GM18507 (cell line): ENCODE measurements around the gene RASIP1.
"Not testable (repeated sequence)": the region's sequence is repeated elsewhere in the genome, so short reads cannot be mapped to it uniquely, and the experiment has no call there.

ENCODE experiments used
- DNase-seq: peaks from one replicate; pipeline ENCODE4 v3.0.0; 2011; ENCODE audit warnings: low read depth; ENCODE audit not compliant: insufficient read length; ENCODE audit errors: extremely low spot score
- FAIRE-seq: peaks from 2 replicates; lab custom pipeline; 2011; peaks lifted over from hg19 to GRCh38; lab: Jason Lieb, UNC

Gene RASIP1

GRCh38 chr19:48681127-48681470 is 59.3 kb downstream of the RASIP1 start:
- no peak for FAIRE-seq
- DNase-seq, result no peak

DNA sequence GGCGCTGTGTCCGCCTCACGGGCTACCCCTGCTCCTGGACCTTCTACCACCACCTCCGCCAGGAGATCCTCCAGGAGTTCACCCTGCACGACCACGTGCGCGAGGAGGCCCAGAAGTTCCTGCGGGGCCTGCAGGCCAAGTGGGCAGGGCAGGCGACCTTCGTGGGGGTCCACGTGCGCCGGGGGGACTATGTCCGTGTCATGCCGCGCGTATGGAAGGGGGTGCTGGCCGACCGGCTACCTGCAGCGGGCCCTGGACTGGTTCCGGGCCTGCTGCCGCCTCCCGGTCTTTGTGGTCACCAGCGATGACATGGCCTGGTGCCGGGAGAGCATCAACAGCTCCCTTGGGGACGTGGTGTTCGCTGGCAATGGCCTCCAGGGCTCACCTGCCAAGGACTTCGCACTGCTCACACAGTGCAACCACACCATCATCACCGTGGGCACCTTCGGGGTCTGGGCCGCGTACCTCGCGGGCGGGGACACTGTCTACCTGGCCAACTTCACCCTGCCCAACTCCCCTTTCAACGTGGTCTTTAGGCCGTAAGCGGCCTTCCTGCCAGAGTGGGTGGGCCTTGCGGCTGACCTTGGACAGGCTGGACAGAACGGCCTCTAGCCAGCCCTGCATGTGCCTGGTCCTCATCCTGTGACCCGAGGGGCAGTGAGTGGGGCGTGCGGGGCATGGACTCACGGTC is 59.8 kb downstream of the RASIP1 start:
- FAIRE-seq (no peak), DNase-seq (no peak)

GRCh38 chr19:48680006-48680405 is 60.4 kb downstream of the RASIP1 start:
- not testable (repeated sequence) for DNase-seq, FAIRE-seq

DNA sequence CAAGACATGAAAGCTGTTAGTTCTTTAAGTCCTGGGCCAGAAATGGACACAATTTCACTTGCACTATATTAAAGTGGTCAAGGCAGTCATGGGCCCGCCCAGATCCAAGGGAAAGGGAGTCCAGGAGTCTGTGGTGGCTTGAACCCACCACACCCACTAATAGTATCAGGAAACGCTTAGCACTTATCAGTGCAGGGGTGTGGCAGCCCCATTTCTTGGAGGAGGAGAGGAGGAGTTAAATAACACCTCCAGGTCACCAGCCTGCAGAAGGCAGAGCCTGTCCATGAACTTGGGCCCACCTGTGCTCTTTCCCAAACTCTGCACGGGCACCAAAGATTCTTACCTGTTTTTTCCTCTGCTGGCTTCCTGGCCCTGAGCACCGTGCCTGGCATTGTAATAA is 62.2 kb downstream of the RASIP1 start:
- DNase-seq (no peak), FAIRE-seq (no peak)

- DNase-seq (no peak), FAIRE-seq (no peak)
Measured at GRCh38 chr19:48676887-48677286, 63.5 kb downstream of the RASIP1 start.

DNA sequence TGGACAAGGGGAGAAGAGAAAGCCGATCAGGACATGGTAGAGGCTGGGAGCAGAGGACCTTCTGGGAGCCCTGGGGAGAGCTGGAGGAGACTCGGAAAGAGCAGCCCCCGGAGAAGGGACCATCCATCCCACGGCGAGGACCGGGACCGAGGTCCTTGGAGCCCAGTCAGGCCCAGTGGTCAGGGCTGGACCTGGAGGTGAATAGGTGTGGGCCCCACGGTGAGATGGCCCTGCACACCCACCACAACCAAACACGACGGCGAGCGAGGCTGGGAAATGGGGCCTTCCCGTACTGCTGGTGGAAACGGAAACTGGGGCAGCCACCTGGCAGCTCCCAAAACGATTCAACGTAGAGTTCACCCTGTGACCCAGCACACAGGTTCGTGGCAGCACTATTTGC is 63.9 kb downstream of the RASIP1 start:
- no peak for DNase-seq

GRCh38 chr19:48674921-48675824 is 65.2 kb downstream of the RASIP1 start:
- peak; percentile 92 for FAIRE-seq
- DNase-seq, result peak; percentile 78

More for the DNA sequence above, 63.9 kb downstream of the RASIP1 start:
- FAIRE-seq, result no peak

DNA sequence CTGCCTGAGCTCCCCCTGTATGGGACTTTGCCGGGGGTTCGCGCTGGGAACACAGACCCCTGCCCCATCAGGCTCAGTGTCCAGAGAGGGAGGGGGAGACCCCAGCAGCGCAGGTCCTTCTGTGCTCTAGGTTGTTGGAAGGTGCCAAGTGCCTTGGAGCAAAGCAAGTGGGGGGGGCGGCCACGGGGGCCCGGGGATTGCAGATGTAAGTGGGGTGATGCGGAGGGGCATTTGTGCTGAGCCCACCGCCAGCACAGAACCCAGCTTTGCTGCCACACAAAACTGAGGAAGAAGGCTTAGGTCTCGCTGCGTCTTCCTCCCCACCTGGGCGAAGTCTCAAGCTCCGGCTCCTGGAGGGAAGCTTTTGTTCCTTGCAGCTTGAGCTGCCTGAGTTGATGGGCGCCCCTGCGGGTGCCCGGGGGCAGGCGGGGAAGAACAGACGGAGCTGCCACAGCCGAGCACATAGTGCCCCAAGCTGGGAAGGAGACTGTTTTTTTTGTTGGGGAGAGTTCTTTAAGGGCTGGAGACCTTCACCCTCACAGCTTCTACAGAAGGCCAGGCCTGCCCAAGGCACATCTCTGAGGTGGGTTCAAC is 66.1 kb downstream of the RASIP1 start:
- FAIRE-seq (no peak), DNase-seq (no peak)

DNA sequence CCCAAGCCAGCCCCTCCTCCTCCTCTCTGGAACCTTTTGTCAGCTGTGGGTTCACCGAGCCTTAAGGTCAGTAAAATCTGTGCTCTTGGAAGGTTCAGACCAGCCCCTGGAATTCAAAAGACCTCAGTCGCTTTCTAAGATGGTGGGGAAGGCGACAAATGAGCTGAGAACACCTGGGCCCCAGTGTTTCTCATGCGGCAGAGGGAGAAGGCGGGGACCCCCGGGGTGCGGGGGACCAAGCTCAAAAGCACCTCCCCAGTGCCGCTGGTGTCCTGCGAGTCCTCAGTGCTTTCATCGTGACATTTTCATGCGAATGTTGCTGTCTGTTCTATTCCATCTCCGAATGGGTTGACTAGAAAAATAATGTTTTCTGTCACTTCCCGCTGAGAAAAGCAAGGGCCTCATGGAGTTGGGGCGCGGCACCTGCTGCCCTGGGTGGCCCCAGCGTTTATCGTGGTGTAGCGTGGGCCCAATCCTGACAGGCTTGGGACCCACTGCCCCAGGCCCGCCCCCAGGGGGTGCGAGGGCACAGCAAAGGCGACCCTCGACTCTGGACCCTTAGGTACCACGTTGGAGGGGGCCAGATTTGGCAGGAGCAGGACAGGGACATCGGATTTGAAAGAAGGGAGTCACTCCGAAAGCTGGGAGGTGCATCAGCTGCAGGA is 66.8 kb downstream of the RASIP1 start:
- no peak for DNase-seq
- FAIRE-seq, result no peak

DNA sequence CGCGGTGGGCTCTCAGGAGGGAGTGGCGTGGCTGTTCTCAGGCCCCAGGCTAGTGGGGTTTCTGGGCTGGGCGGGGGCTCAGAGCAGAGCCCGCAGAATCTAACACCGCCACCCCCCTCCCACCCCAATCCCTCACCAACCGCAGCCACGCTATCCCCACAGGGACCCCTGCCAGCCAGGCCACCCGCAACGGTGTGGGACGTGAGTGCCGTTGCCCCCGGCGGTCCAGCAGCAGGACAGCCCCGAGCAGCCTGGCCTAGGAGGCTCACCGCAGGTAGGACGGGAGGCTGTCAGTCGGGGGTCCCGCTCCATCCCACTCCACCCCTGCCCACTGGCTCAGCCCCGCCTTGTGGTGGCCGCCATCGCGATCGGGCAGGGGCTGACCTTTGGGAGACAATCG is 67.4 kb downstream of the RASIP1 start, which contains the start of gene NTN5:
Gene NTN5, minus strand, starts transcription at position 24 of the 400 bp plus-strand sequence. CDS start 2,031 bp downstream, outside the sequence.
- FAIRE-seq (no peak), DNase-seq (no peak)

DNA sequence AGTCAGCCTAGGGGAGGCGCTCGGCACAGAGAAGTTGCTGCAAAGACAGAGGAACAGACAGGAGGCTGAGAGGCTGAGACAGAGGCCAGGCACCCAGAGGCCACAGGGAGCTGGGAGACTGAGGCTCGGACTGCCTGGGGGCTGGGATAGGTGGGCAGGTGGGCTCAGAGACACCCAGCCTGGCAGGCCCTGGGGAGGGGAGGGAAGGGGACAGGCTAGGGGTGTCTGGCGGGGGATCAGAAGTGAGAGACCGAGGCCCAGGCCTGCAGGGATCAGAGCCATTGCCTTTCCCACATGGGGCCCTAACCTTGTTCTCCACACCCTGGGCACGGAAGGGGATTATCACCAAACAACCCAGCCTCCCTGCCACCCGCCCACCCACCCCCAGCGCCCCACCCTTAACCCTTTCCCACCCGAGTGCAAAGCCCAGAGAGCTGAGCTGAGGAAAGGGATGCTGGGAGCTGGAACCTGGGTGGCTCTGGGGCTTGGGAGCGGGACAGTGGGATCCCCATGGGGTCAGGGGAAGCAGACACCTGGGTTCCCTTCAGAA is 68.9 kb downstream of the RASIP1 start:
- FAIRE-seq (no peak), DNase-seq (no peak)

DNA sequence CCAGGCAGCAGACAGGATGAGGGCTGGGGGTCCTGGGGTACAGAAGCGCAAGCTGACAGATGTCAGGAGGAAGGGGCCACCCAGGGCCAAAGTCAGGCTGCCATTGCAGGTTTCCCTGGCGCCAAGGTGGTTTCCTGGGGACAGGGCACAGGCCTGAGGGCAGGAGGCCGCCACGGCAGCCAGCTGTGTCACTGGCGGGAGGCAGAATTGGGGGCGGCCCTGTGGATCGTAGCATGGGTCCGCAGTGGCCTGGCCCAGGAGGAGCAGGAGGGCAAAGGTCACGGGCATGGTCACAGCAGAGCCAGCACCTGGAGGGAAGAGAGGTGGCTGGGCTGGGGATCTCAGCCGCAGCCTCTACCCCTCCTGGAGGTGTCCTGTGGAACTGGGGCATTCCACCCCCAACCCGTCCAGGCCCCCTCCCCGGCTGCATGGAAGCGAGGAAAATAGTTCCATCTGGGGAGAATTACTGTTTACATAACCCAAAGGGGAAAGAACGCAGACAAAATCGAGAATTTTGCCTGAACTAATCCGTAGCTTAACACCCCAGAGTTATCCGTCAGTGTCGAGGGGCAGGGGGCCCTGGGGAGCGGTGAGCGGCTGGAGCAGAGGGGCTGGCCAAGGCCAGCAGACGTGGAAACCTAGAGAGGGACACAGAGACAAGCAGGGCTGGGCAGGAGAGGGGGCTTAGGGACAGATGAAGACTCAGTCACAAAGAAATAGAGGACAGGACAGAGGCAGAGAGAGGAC is 69.5 kb downstream of the RASIP1 start:
- no peak for FAIRE-seq
- no peak for DNase-seq
